Activated CD4-positive, alpha-beta T cell treated with anti-CD3 and anti-CD28 coated beads for 24 hours (primary cell): ENCODE data around the gene ZNF518B.
"Not testable (repeated sequence)": the region's sequence is repeated elsewhere in the genome, so short reads cannot be mapped to it uniquely, and the experiment has no call there.

Source experiments
- DNase-seq, 2 donors: peaks; one replicate each; pipeline ENCODE4 v3.0.0-alpha.2; 2020; ENCODE audit warnings: low read depth in 2 of 2

ZNF518B gene

GRCh38 chr4:10458177-10458576, 951 bp upstream of the ZNF518B start:
- DNase-seq: no peak

GRCh38 chr4:10456595-10457254, 501 bp downstream of the ZNF518B start:
- DNase-seq: peak; percentile 32 to 40

GRCh38 chr4:10456260-10456594, 999 bp downstream of the ZNF518B start:
- DNase-seq: no peak

GRCh38 chr4:10455133-10455532, 2.1 kb downstream of the ZNF518B start:
- no peak for DNase-seq

- DNase-seq: no peak
Measured at GRCh38 chr4:10454726-10455125, 2.5 kb downstream of the ZNF518B start.

GRCh38 chr4:10454121-10454520, 3.1 kb downstream of the ZNF518B start:
- DNase-seq: no peak

- DNase-seq: no peak
Measured at GRCh38 chr4:10448991-10449390, 8.2 kb downstream of the ZNF518B start.

- no peak for DNase-seq
Measured at GRCh38 chr4:10442976-10443375, 14.2 kb downstream of the ZNF518B start.

- DNase-seq: no peak
Measured at GRCh38 chr4:10441512-10441911, 15.7 kb downstream of the ZNF518B start.

GRCh38 chr4:10438924-10439323, 18.3 kb downstream of the ZNF518B start:
- no peak for DNase-seq

- DNase-seq: no peak
Measured at GRCh38 chr4:10437735-10438134, 19.5 kb downstream of the ZNF518B start.

- DNase-seq: not testable (repeated sequence)
Measured at GRCh38 chr4:10427680-10428079, 29.5 kb downstream of the ZNF518B start.

GRCh38 chr4:10421344-10422055, 35.7 kb downstream of the ZNF518B start:
- DNase-seq: no peak

GRCh38 chr4:10417740-10418139, 39.5 kb downstream of the ZNF518B start:
- DNase-seq: no peak

- no peak for DNase-seq
Measured at GRCh38 chr4:10416441-10416840, 40.8 kb downstream of the ZNF518B start.

GRCh38 chr4:10413177-10413576, 44.0 kb downstream of the ZNF518B start:
- DNase-seq: no peak

GRCh38 chr4:10405672-10406071, 51.6 kb downstream of the ZNF518B start:
- DNase-seq: no peak

- DNase-seq: no peak
Measured at GRCh38 chr4:10403633-10404445, 53.4 kb downstream of the ZNF518B start.

- DNase-seq: no peak
Measured at GRCh38 chr4:10395971-10396580, 61.1 kb downstream of the ZNF518B start.
